SK-N-SH treated with all-trans-retinoic acid at 6 μM for 48 hours (cell line): ENCODE results near the gene FAM229B.
"Not testable (repeated sequence)": the region's sequence is repeated elsewhere in the genome, so short reads cannot be mapped to it uniquely, and the experiment has no call there.

ENCODE experiments used
- ATAC-seq: fragments of 200-7000 bp; cut with Tn5 transposase; 3 replicates; pipeline ENCODE4 v1.9.1; 2020; ENCODE audit warnings: mild to moderate bottlenecking, moderate library complexity
- ARNTL ChIP-seq: fragments of 450-650 bp; formaldehyde crosslinking; IDR thresholded peaks from 2 replicates; pipeline ENCODE4 v1.5.0; 2020; ENCODE audit warnings: low read depth, mild to moderate bottlenecking, moderate library complexity, borderline replicate concordance
- BACH2 ChIP-seq: fragments of 250-450 bp; sonication (Bioruptor Pico); IDR thresholded peaks from 2 replicates; pipeline ENCODE4 v1.9.0; 2021; ENCODE audit warnings: mild to moderate bottlenecking, borderline replicate concordance
- CREB5 ChIP-seq: fragments of 250-450 bp; sonication (Bioruptor Pico); IDR thresholded peaks from 2 replicates; pipeline ENCODE4 v1.5.1; 2020; ENCODE audit warnings: low read depth, mild to moderate bottlenecking, moderate library complexity
- CSDC2 ChIP-seq: fragments of 250-450 bp; sonication (Bioruptor Pico); IDR thresholded peaks from 2 replicates; pipeline ENCODE4 v1.5.0; 2020; ENCODE audit warnings: mild to moderate bottlenecking, moderate library complexity
- CSRNP3 ChIP-seq: fragments of 250-450 bp; sonication (Bioruptor Pico); IDR thresholded peaks from 2 replicates; pipeline ENCODE4 v1.5.1; 2021; ENCODE audit warnings: mild to moderate bottlenecking, moderate library complexity
- ESRRG ChIP-seq: fragments of 250-450 bp; sonication (Bioruptor Pico); IDR thresholded peaks from 2 replicates; pipeline ENCODE4 v1.6.1; 2021; ENCODE audit warnings: mild to moderate bottlenecking
- GLIS3 ChIP-seq: fragments of 250-450 bp; sonication (Bioruptor Pico); IDR thresholded peaks from 2 replicates; pipeline ENCODE4 v1.5.0; 2020; ENCODE audit warnings: mild to moderate bottlenecking, moderate library complexity
- ISL1 ChIP-seq: fragments of 250-450 bp; sonication (Bioruptor Pico); IDR thresholded peaks from 2 replicates; pipeline ENCODE4 v2.1.2; 2022; ENCODE audit warnings: mild to moderate bottlenecking, moderate library complexity
- OSR1 ChIP-seq: fragments of 250-450 bp; sonication (Bioruptor Pico); IDR thresholded peaks from 2 replicates; pipeline ENCODE4 v1.8.0; 2022; ENCODE audit warnings: moderate library complexity, mild to moderate bottlenecking, inconsistent platforms
- PATZ1 ChIP-seq: fragments of 250-450 bp; sonication (Bioruptor Pico); IDR thresholded peaks from 2 replicates; pipeline ENCODE4 v1.8.0; 2020; ENCODE audit warnings: mild to moderate bottlenecking, moderate library complexity, borderline replicate concordance
- PPARA ChIP-seq: fragments of 250-450 bp; sonication (Bioruptor Pico); IDR thresholded peaks from 2 replicates; pipeline ENCODE4 v1.5.0; 2020; ENCODE audit warnings: mild to moderate bottlenecking, borderline replicate concordance
- RARB ChIP-seq: fragments of 250-450 bp; sonication (Bioruptor Pico); IDR thresholded peaks from 2 replicates; pipeline ENCODE4 v1.8.0; 2021; ENCODE audit warnings: mild to moderate bottlenecking, moderate library complexity
- SNAI2 ChIP-seq: fragments of 250-450 bp; sonication (Bioruptor Pico); IDR thresholded peaks from 2 replicates; pipeline ENCODE4 v1.5.0; 2020; ENCODE audit warnings: mild to moderate bottlenecking, moderate library complexity
- TCF4 ChIP-seq: fragments of 250-450 bp; sonication (Bioruptor Pico); IDR thresholded peaks from 2 replicates; pipeline ENCODE4 v1.8.0; 2021; ENCODE audit warnings: mild to moderate bottlenecking, moderate library complexity, borderline replicate concordance
- TOX ChIP-seq: fragments of 250-450 bp; sonication (Bioruptor Pico); IDR thresholded peaks from 2 replicates; pipeline ENCODE4 v1.8.0; 2021; ENCODE audit warnings: mild to moderate bottlenecking, moderate library complexity, borderline replicate concordance
- TSHZ2 ChIP-seq: fragments of 250-450 bp; sonication (Bioruptor Pico); IDR thresholded peaks from 2 replicates; pipeline ENCODE4 v1.5.0; 2020; ENCODE audit warnings: mild to moderate bottlenecking, moderate library complexity
- ZC3H10 ChIP-seq: fragments of 250-450 bp; sonication (Bioruptor Pico); IDR thresholded peaks from 2 replicates; pipeline ENCODE4 v1.5.1; 2021; ENCODE audit warnings: mild to moderate bottlenecking, moderate library complexity
- ZFP3 ChIP-seq: fragments of 250-450 bp; sonication (Bioruptor Pico); IDR thresholded peaks from 2 replicates; pipeline ENCODE4 v1.5.0; 2020; ENCODE audit warnings: mild to moderate bottlenecking, moderate library complexity
- ZFP30 ChIP-seq: fragments of 450-650 bp; formaldehyde crosslinking; IDR thresholded peaks from 2 replicates; pipeline ENCODE4 v1.5.0; 2022; ENCODE audit warnings: mild to moderate bottlenecking, moderate library complexity
- ZNF565 ChIP-seq: fragments of 450-650 bp; formaldehyde crosslinking; conservative IDR thresholded peaks from 2 replicates; pipeline ENCODE4 v1.5.0; 2020; ENCODE audit warnings: low read depth, mild to moderate bottlenecking, moderate library complexity
- ZNF70 ChIP-seq: fragments of 450-650 bp; formaldehyde crosslinking; IDR thresholded peaks from 2 replicates; pipeline ENCODE4 v1.5.0; 2020; ENCODE audit warnings: mild to moderate bottlenecking, moderate library complexity
- ZNF8 ChIP-seq: fragments of 450-650 bp; formaldehyde crosslinking; IDR thresholded peaks from 2 replicates; pipeline ENCODE4 v1.5.0; 2020; ENCODE audit warnings: mild to moderate bottlenecking, moderate library complexity
- TF ChIP-seq, protein P1 (sequence below): fragments of 250-450 bp; sonication (Bioruptor Pico); IDR thresholded peaks from 2 replicates; pipeline ENCODE4 v1.8.0; 2021; ENCODE audit warnings: low read depth, mild to moderate bottlenecking, moderate library complexity, borderline replicate concordance

FAM229B gene

GRCh38 chr6:112044856-112045255 lies 42.5 kb upstream of the FAM229B start:
- ATAC-seq = peak; percentile 20

GRCh38 chr6:112047523-112047922 lies 39.9 kb upstream of the FAM229B start:
- ATAC-seq = not testable (repeated sequence)

More at GRCh38 chr6:112044856-112045255, 42.5 kb upstream of the FAM229B start:
- TF ChIP-seq CREB5 (CRISPR knock-in tag) (no peak), OSR1 (CRISPR knock-in tag) (no peak), ARNTL (CRISPR knock-in tag) (no peak), ZFP30 (no peak), ZNF8 (CRISPR knock-in tag) (no peak), ZC3H10 (CRISPR knock-in tag) (no peak), ZNF565 (CRISPR knock-in tag) (no peak), ISL1 (CRISPR knock-in tag) (no peak), PATZ1 (CRISPR knock-in tag) (no peak), GLIS3 (CRISPR knock-in tag) (no peak), SNAI2 (CRISPR knock-in tag) (no peak), ZNF70 (CRISPR knock-in tag) (no peak), BACH2 (CRISPR knock-in tag) (no peak), PPARA (CRISPR knock-in tag) (no peak)
- TF ChIP-seq, protein P1, sequence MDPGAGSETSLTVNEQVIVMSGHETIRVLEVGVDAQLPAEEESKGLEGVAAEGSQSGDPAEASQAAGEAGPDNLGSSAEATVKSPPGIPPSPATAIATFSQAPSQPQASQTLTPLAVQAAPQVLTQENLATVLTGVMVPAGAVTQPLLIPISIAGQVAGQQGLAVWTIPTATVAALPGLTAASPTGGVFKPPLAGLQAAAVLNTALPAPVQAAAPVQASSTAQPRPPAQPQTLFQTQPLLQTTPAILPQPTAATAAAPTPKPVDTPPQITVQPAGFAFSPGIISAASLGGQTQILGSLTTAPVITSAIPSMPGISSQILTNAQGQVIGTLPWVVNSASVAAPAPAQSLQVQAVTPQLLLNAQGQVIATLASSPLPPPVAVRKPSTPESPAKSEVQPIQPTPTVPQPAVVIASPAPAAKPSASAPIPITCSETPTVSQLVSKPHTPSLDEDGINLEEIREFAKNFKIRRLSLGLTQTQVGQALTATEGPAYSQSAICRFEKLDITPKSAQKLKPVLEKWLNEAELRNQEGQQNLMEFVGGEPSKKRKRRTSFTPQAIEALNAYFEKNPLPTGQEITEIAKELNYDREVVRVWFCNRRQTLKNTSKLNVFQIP = no peak

- no peak for ATAC-seq
- TF ChIP-seq ESRRG (CRISPR knock-in tag) (no peak), ZNF565 (CRISPR knock-in tag) (no peak), GLIS3 (CRISPR knock-in tag) (no peak), ZFP30 (no peak), ZFP3 (CRISPR knock-in tag) (no peak), CREB5 (CRISPR knock-in tag) (no peak), CSRNP3 (CRISPR knock-in tag) (no peak), TSHZ2 (CRISPR knock-in tag) (no peak), PATZ1 (CRISPR knock-in tag) (no peak), ZNF8 (CRISPR knock-in tag) (no peak), RARB (CRISPR knock-in tag) (no peak), TCF4 (CRISPR knock-in tag) (no peak), CSDC2 (CRISPR knock-in tag) (no peak), SNAI2 (CRISPR knock-in tag) (no peak), PPARA (CRISPR knock-in tag) (no peak), ISL1 (CRISPR knock-in tag) (no peak), TOX (CRISPR knock-in tag) (no peak)
- TF ChIP-seq, protein P1 = no peak
Observed at GRCh38 chr6:112049026-112049799, 38.2 kb upstream of the FAM229B start.
